ENCODE data around the gene B3GALT4. TPM values are rescaled to one million over a fixed set of nuclear protein-coding genes. Genes with fewer than 3 reads are reported as not detected.
A peak's percentile ranks its signal among the peaks of the same experiment; 100 is the strongest.

Gene B3GALT4
- total and polyA plus RNA-seq, 2 of the 13 experiments (the other 11 are each of a cell fraction or from before 2014, with no cell fraction given), result 0.04 to 0.27 TPM

DNA sequence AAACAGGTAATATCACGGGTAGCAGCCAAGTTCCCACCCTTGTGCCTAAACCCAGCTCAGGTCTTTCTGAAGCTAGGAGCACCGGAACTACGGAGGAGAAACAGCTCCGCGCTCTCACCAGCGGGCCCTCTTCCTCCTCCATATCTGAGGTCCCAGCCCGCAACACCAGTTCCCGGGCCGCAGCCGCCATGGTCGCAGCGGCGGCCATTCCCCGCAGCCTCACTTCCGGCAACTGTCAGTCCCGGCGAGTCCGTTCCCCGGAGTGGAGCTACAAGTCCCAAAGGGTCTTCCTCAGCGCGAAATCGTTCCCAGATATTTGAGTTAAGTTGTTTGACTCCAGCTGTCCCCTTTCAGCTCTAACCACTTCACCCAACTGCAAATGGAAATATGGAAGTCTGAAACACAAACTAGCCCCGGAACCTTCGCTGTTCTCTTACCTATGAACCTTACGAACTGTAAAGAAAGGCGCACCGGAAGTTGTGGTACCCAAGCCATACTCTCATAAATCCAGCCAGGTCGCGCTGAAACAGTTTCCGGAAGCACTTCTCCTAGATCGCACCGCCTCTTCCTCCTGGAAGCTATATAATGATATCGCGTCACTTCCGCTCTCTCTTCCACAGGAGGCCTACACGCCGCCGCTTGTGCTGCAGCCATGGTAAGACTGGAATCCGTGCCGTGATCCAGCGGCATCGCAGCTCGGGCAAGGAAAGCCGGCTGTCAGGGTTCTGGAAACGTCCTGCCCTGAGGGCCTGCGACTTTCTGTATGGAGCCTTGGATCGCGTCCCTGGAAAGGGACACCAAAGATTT lies 5.3 kb upstream of the B3GALT4 start, which contains the start of the genes RPS18 and VPS52 (continued):
- TF ChIP-seq HDAC2 (CRISPR knock-in tag; IDR thresholded peaks at IDR 0.05), result peak; percentile 73
- peak; percentile 28; the same call in 1 of the 2 replicates for TF ChIP-seq ZNF121 (CRISPR knock-in tag; IDR thresholded peaks at IDR 0.05)
- no peak for TF ChIP-seq NBN (conservative IDR thresholded peaks at IDR 0.05)
- peak; percentile 96 for TF ChIP-seq SAFB2 (CRISPR knock-in tag; IDR thresholded peaks at IDR 0.05; ENCODE audit: borderline replicate concordance, low read depth)
- peak; percentile 95 for TF ChIP-seq ZNF33B (CRISPR knock-in tag; IDR thresholded peaks at IDR 0.05)
- no peak; the same call in 1 of the 2 replicates for TF ChIP-seq HNF4A (CRISPR knock-in tag; IDR thresholded peaks at IDR 0.05)
- no peak for TF ChIP-seq ATM (IDR thresholded peaks at IDR 0.05; ENCODE audit: borderline replicate concordance)
- no peak for TF ChIP-seq SYNCRIP (IDR thresholded peaks at IDR 0.05; ENCODE audit: insufficient read depth, low read depth, low read length)
- peak; percentile 99 for TF ChIP-seq DR1 (CRISPR knock-in tag; IDR thresholded peaks at IDR 0.05)
- TF ChIP-seq SIX4 (CRISPR knock-in tag; IDR thresholded peaks at IDR 0.05), result no peak; the same call in 1 of the 2 replicates
- peak; percentile 97 for TF ChIP-seq ZNF543 (CRISPR knock-in tag; IDR thresholded peaks at IDR 0.05)
- TF ChIP-seq MBD4 (IDR thresholded peaks at IDR 0.05; ENCODE audit: borderline replicate concordance, low read length), result no peak; the same call in 1 of the 2 replicates
- peak; percentile 83 for TF ChIP-seq ZNF883 (CRISPR knock-in tag; IDR thresholded peaks at IDR 0.05; ENCODE audit: not compliant biosample characterization)
- TF ChIP-seq, protein P1, sequence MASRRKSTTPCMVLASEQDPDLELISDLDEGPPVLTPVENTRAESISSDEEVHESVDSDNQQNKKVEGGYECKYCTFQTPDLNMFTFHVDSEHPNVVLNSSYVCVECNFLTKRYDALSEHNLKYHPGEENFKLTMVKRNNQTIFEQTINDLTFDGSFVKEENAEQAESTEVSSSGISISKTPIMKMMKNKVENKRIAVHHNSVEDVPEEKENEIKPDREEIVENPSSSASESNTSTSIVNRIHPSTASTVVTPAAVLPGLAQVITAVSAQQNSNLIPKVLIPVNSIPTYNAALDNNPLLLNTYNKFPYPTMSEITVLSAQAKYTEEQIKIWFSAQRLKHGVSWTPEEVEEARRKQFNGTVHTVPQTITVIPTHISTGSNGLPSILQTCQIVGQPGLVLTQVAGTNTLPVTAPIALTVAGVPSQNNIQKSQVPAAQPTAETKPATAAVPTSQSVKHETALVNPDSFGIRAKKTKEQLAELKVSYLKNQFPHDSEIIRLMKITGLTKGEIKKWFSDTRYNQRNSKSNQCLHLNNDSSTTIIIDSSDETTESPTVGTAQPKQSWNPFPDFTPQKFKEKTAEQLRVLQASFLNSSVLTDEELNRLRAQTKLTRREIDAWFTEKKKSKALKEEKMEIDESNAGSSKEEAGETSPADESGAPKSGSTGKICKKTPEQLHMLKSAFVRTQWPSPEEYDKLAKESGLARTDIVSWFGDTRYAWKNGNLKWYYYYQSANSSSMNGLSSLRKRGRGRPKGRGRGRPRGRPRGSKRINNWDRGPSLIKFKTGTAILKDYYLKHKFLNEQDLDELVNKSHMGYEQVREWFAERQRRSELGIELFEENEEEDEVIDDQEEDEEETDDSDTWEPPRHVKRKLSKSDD (CRISPR knock-in tag; IDR thresholded peaks at IDR 0.05; ENCODE audit: low read depth), result peak; percentile 32; the same call in 1 of the 2 replicates
- no peak for TF ChIP-seq RORA (CRISPR knock-in tag; IDR thresholded peaks at IDR 0.05)
- TF ChIP-seq, protein P2, sequence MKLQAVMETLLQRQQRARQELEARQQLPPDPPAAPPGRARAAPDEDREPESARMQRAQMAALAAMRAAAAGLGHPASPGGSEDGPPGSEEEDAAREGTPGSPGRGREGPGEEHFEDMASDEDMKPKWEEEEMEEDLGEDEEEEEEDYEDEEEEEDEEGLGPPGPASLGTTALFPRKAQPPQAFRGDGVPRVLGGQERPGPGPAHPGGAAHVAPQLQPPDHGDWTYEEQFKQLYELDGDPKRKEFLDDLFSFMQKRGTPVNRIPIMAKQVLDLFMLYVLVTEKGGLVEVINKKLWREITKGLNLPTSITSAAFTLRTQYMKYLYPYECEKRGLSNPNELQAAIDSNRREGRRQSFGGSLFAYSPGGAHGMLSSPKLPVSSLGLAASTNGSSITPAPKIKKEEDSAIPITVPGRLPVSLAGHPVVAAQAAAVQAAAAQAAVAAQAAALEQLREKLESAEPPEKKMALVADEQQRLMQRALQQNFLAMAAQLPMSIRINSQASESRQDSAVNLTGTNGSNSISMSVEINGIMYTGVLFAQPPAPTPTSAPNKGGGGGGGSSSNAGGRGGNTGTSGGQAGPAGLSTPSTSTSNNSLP (IDR thresholded peaks at IDR 0.05; ENCODE audit: low read depth, low read length), result no peak; the same call in 1 of the 2 replicates
- peak; percentile 43; the same call in 1 of the 2 replicates for TF ChIP-seq ZNF749 (CRISPR knock-in tag; IDR thresholded peaks at IDR 0.05; ENCODE audit: borderline replicate concordance)
- no peak for TF ChIP-seq SSRP1 (CRISPR knock-in tag; IDR thresholded peaks at IDR 0.05)
- TF ChIP-seq, protein P3, sequence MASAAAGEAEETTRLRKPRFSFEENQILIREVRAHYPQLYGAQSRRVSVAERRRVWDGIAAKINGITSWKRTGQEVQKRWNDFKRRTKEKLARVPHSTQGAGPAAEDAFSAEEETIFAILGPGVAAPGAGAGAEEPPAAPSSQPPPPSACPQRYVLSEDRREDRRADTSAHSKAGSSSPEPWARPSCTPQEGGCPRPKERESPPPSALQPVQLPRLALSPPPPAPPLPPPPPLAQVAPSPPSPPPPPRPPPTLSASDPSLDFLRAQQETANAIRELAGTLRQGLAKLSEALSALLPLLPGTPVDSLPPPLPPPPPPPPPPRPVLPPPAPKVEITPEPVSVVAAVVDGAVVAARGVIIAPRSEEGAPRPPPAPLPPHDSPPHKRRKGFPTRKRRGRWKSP (CRISPR knock-in tag; IDR thresholded peaks at IDR 0.05), result peak; percentile 80
- TF ChIP-seq ZSCAN20 (CRISPR knock-in tag; IDR thresholded peaks at IDR 0.05; ENCODE audit: borderline replicate concordance), result peak; percentile 47; the same call in 1 of the 2 replicates
- peak; percentile 99 for TF ChIP-seq CREM (IDR thresholded peaks at IDR 0.05)
- no peak for TF ChIP-seq CREM (CRISPR knock-in tag; IDR thresholded peaks at IDR 0.05)
- TF ChIP-seq NFIB (CRISPR knock-in tag; IDR thresholded peaks at IDR 0.05; ENCODE audit: borderline replicate concordance), result no peak
- no peak; the same call in 1 of the 2 replicates for TF ChIP-seq ZNF329 (CRISPR knock-in tag; IDR thresholded peaks at IDR 0.05; ENCODE audit: low read depth)
- TF ChIP-seq KLF15 (CRISPR knock-in tag; IDR thresholded peaks at IDR 0.05; ENCODE audit: borderline replicate concordance), result 0 out of 2 replicates have a peak, but pooled peaks have one; percentile 74
- no peak for TF ChIP-seq PRMT3 (CRISPR knock-in tag; IDR thresholded peaks at IDR 0.05; ENCODE audit: borderline replicate concordance, low read depth)
